DMS 273 (cell line): ENCODE measurements around the gene KRTAP12-3.
"Not testable (repeated sequence)": the region's sequence is repeated elsewhere in the genome, so short reads cannot be mapped to it uniquely, and the experiment has no call there.

ENCODE experiments used
- DNase-seq: peaks from one replicate; lab custom pipeline; 2025; ENCODE audit not compliant: unreplicated experiment; lab: John Stamatoyannopoulos, UW

Gene KRTAP12-3

DNA sequence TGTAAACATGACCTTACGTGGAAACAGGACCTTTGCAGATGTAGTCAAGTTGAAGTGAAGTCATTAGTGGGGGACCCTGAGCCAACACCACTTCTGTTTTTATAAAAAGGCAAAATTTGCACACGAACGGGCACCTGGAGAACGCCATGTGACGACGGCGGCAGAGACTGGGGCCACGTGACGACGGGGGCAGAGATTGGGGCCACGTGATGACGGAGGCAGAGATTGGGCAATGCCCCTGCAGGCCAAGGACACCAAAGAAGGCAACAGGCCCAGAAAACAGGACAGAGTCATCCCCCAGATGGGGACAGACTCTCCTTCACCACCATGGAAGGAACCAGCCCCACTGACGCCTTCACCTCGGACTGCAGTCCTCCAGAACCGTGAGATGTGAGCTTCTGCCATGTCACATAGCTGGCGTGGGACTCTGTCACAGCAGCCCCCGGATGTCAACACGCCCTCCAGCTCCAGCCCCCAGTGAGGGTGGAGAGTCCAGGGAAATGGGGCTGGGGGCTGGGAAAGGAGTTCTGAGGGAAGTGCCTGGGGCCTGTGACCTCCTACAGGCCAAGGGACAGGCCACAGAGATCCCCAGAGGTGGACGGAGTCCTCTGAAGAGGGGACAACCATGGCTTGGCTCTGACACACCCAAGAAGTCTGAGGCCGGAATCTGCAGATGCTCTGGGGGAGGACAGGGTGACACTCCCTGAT is 7.3 kb upstream of the KRTAP12-3 start:
- no peak for DNase-seq

- DNase-seq = no peak
These were observed 6.6 kb upstream of the KRTAP12-3 start for GRCh38 chr21:44650973-44651675.

DNA sequence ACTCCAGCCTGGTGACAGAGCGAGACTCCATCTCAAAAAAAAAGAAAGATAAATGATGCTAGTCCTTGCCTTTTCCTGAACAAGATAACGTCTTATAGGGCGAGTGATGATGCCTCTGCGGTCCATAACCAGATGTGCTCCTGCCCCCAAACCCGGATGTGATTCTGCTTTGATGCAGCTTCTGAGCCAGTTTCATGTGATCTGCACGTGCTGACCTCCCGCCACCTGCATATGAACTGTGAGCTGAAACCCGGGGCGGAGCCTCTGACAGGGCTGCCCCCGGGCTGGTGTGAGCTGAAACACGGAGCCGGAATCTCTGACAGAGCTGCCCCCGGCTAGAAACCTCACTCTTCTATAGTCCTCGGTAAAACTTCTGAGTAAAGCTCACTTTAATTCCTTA is 4.6 kb upstream of the KRTAP12-3 start:
- DNase-seq = peak; percentile 17

DNA sequence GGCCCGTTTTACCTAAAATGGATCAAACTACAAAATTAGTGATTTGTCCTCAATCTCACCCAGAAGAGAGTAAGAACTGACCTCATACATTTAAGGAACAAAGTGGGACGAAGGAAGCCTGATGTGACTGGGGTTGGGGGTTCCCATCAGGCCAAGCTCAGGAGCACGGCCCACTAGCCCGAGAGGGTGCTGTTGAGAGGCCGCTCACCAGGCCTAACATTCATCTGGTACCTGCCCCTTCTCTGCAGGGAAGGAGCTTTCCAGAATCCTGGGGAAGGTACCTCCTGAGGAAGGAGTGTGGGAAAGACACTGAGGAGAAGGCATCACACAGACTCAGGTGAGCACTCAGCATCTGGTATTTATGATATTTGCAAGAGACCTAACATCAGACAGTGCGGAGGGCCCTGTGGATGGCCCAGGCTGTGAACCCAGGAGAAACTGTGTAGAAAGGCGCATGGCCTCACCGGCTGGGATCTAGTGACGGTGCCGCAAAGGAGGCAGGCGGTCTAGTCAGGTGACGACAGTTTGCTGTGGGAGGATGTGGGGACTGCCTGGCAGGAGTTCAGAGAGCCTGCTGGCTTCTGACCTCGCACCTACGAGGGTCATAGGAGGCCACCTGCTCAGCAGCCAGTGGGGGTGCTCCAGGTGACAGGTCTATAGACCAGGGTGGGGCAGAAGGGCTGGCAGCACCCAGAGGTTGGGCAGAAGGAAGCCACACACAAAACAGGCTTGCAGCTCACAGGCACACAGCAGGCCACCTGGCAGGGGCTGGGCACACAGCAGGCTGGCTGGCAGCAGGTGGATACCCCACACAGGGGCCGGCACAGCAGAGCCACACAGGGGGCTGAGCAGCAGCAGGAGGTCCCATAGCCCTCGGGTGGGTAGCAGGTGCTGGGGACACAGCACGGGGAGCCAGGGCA is 3.8 kb upstream of the KRTAP12-3 start:
- DNase-seq = no peak

DNA sequence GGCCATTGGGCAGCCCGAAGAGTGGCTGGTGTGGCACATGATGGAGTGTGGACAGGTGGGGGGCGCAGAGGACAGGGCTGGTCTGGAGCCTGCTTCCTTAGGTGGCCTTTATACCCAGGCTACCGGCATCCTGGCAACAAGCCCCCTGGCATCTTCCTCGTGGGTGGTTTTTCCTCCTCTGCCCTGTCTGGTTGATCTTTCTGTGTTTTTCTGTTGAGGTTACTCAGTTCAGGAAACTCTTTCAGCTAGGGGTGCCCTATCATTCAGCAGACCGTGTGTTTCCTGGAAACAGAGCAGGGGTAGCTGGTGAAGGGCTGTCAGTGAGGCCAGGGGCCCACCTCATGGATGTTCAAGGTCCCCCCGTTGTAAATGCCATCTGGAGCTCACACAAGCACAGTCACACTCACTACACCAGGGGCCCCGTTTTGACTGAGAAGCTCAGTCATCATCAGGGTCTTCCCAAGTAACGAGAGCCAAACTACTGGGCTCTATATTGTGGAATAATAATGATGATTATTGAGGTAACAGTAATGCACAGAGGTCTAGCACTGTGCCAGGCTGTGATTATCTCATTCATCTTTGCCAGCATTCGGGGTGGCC is 3.1 kb upstream of the KRTAP12-3 start, which contains the start of gene KRTAP12-4:
Gene KRTAP12-4, minus strand, starts transcription at position 84 of the 600 bp plus-strand sequence. Its CDS starts 45 bp downstream, at position 39.
- DNase-seq = no peak

GRCh38 chr21:44656868-44657267 is 864 bp upstream of the KRTAP12-3 start:
- DNase-seq = no peak

DNA sequence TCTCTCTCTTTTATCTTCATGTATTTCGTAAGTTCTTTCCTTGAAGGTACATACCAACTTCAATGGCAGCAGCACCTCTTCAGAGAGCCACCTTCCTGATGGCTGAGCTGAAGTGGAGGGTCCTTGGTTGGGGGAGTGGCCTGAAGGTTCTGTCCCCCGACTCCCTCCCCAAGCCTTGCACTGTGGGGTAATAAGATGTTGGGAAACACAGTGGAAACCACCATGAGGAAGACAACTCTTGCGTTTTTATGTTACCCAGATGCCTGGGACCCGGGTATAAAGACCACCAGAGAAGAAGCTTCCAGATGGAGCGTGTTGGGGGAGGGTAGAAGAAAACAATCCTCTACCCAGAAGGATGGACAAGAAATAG is 794 bp downstream of the KRTAP12-3 start:
- DNase-seq = no peak

DNA sequence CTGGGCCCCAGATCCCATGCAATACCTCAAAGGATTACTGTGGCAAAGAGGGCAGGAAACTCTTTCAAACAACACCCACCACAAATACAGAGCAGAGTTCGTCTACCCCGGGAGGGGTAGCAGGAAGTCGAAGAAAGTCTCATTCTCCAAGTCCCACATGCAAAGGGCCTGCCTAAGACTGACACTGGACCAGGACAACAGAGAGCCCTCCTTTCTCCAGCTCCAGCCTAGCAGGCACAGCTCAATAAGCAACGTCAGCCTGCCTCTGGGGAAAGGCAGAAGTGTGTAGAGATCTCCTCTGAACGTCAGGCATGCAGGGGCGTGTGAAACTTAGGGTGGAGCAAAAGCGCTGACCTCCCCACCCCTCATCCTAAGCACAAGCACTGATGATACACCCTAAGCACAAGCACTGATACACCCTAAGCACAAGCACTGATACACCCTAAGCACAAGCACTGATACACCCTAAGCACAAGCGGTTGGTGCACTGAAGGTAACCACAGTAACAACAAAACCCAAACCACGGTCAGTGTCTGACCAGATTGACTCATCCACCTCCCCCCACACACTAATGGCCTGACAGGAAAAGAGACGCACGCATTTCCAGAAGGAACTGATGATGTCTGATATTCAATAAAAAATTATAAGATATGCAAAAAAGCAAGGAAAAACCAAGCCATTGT is 1.3 kb downstream of the KRTAP12-3 start:
- DNase-seq = no peak

GRCh38 chr21:44661567-44661966 is 3.8 kb downstream of the KRTAP12-3 start:
- not testable (repeated sequence) for DNase-seq

DNA sequence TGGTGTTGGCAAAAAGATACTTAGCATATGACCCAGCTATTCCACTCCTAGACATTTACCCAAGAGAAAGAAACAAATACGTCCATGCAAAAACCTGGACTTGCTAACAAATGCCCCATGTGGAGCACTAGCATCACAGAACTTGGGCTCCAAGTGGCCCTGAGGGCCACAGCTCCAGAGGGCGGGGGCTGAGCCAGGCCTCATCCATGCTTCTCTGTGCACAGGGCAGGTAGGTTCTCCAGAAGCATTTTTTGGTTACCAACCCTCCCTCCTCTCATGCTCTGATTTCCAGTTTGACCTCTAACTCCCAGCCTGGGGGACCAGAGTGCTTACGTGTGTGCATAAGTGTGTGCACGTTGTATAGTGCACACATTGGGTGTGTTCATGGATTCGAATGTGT is 7.0 kb downstream of the KRTAP12-3 start:
- no peak for DNase-seq

GRCh38 chr21:44666401-44667320 is 8.9 kb downstream of the KRTAP12-3 start, which contains the start of gene KRTAP12-2:
Gene KRTAP12-2, minus strand, starts transcription at chr21:44666927. Its CDS starts 41 bp downstream, at chr21:44666886.
- DNase-seq = peak; percentile 82

- DNase-seq = no peak
These were observed 9.9 kb downstream of the KRTAP12-3 start for GRCh38 chr21:44667612-44668011.

GRCh38 chr21:44670642-44671432 is 13.1 kb downstream of the KRTAP12-3 start:
- no peak for DNase-seq

GRCh38 chr21:44671911-44672310 is 14.2 kb downstream of the KRTAP12-3 start:
- no peak for DNase-seq

DNA sequence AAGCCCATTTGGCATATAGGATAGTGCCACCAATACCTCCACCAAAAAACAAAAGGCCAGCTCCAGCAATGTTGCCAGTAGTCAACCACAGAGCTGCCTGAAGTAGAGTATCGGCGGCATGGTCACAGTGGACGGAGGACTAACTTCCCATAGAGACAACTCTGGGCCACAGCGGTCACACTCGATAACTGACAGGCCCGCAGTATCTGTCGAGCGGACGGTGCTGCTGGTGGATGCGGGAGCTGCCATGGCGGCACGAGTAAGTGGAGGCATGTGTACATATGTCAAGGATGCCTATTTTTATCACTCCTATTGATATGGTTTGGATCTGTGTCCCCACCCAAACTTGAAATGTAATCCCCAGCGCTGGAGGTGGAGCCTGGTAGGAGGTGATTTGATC is 20.1 kb downstream of the KRTAP12-3 start:
- DNase-seq = no peak

DNA sequence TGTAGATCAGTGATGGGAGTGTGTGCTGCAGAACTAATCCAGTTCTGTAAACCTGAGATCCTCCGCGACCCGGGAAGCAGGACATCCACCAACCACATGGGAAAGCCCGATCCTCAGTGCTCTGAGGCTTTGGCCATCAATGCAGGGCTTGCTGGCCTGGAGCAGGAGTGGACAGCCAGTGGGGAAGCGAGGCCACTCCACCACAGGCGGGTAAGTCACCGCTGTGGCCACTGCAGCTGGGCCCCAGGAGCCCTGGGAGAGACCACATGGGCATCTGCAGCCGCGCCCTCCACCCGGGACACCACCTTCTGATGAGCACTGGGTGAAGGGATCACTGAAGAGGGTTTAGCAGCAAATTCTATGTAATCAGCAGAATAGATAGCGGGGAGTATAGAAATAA is 23.4 kb downstream of the KRTAP12-3 start:
- DNase-seq = no peak

GRCh38 chr21:44681861-44682579 is 24.3 kb downstream of the KRTAP12-3 start, which contains the start of gene KRTAP12-1:
Gene KRTAP12-1, minus strand, starts transcription at chr21:44682163. Its CDS starts 40 bp downstream, at chr21:44682123.
- peak; percentile 75 for DNase-seq
